H9 (cell line): Measurements from ENCODE around the gene COX10. TPM values are rescaled to one million over a fixed set of nuclear protein-coding genes. Genes with fewer than 3 reads are reported as not detected.

Experiments used
- DNase-seq: peaks from one replicate; pipeline ENCODE4 v3.0.0-alpha.2; 2017
- H2AFZ ChIP-seq: one replicate; pipeline ENCODE4 v1.6.1; 2013; ENCODE audit warnings: mild to moderate bottlenecking, low read length, control low read depth, moderate library complexity
- H2AK5ac ChIP-seq: 2 replicates; pipeline ENCODE4 v1.6.1; 2013; ENCODE audit warnings: low read length, control low read depth, mixed read lengths; ENCODE audit not compliant: insufficient read length
- H2BK120ac ChIP-seq: one replicate; pipeline ENCODE4 v1.6.1; 2013; ENCODE audit warnings: low read depth, mild to moderate bottlenecking, low read length, control low read depth, inconsistent platforms; ENCODE audit not compliant: poor library complexity, severe bottlenecking
- H2BK12ac ChIP-seq: 2 replicates; pipeline ENCODE4 v1.6.1; 2013; ENCODE audit warnings: low read length, control low read depth, mixed read lengths, low read depth; ENCODE audit not compliant: insufficient read length
- H2BK15ac ChIP-seq: 2 replicates; pipeline ENCODE4 v1.6.1; 2013; ENCODE audit warnings: low read depth, low read length, control low read depth
- H2BK20ac ChIP-seq: one replicate; pipeline ENCODE4 v1.6.1; 2013; ENCODE audit warnings: low read depth, mild to moderate bottlenecking, low read length, control low read depth, inconsistent platforms; ENCODE audit not compliant: poor library complexity, severe bottlenecking
- H2BK5ac ChIP-seq: 2 replicates; pipeline ENCODE4 v1.6.1; 2013; ENCODE audit warnings: low read length, control low read depth, mixed read lengths; ENCODE audit not compliant: insufficient read length
- H3K14ac ChIP-seq: 2 replicates; pipeline ENCODE4 v1.6.1; 2013; ENCODE audit warnings: low read length, control low read depth; ENCODE audit not compliant: insufficient read depth
- H3K18ac ChIP-seq: 2 replicates; pipeline ENCODE4 v1.6.1; 2013; ENCODE audit warnings: low read depth, mild to moderate bottlenecking, mixed read lengths, low read length, control low read depth; ENCODE audit not compliant: insufficient read length
- H3K23ac ChIP-seq: 2 replicates; pipeline ENCODE4 v1.6.1; 2013; ENCODE audit warnings: low read length, control low read depth, mixed read lengths, low read depth; ENCODE audit not compliant: insufficient read length
- H3K23me2 ChIP-seq: 2 replicates; pipeline ENCODE4 v1.6.1; 2013; ENCODE audit warnings: low read depth, mild to moderate bottlenecking, mixed read lengths, low read length, control low read depth; ENCODE audit not compliant: insufficient read length, poor library complexity, severe bottlenecking
- H3K27ac ChIP-seq: 2 replicates; pipeline ENCODE4 v1.5.1; 2013; ENCODE audit warnings: low read length, control low read depth, mixed read lengths, low read depth; ENCODE audit not compliant: insufficient read length
- H3K27me3 ChIP-seq: 2 replicates; pipeline ENCODE4 v1.6.1; 2013; ENCODE audit warnings: low read length, control low read depth, inconsistent platforms; ENCODE audit not compliant: insufficient read depth
- H3K4ac ChIP-seq: 2 replicates; pipeline ENCODE4 v1.6.1; 2013; ENCODE audit warnings: low read depth, mild to moderate bottlenecking, control low read depth, inconsistent platforms, low read length, moderate library complexity
- H3K4me1 ChIP-seq: 2 replicates; pipeline ENCODE4 v1.6.1; 2013; ENCODE audit warnings: low read length, control low read depth, inconsistent platforms; ENCODE audit not compliant: insufficient read depth
- H3K4me2 ChIP-seq: 2 replicates; pipeline ENCODE4 v1.6.1; 2013; ENCODE audit warnings: low read length, control low read depth, mixed read lengths; ENCODE audit not compliant: insufficient read length, insufficient read depth
- H3K56ac ChIP-seq: 2 replicates; pipeline ENCODE4 v1.6.1; 2013; ENCODE audit warnings: low read depth, mild to moderate bottlenecking, mixed read lengths, low read length, control low read depth; ENCODE audit not compliant: insufficient read length
- H3K79me1 ChIP-seq: 2 replicates; pipeline ENCODE4 v1.6.1; 2013; ENCODE audit warnings: low read depth, mild to moderate bottlenecking, moderate library complexity, low read length, control low read depth, inconsistent platforms; ENCODE audit not compliant: insufficient read depth, poor library complexity, severe bottlenecking
- H3K79me2 ChIP-seq: 2 replicates; pipeline ENCODE4 v1.6.1; 2013; ENCODE audit warnings: low read length, control low read depth, inconsistent platforms; ENCODE audit not compliant: insufficient read depth
- H3K9ac ChIP-seq: 2 replicates; pipeline ENCODE4 v1.6.1; 2013; ENCODE audit warnings: low read length, control low read depth, mixed read lengths; ENCODE audit not compliant: insufficient read length; ENCODE audit errors: extremely low read depth
- H3K9me3 ChIP-seq: one replicate; pipeline ENCODE4 v1.6.1; 2013; ENCODE audit warnings: low read depth, low read length, inconsistent platforms; ENCODE audit not compliant: control insufficient read depth
- H3T11ph ChIP-seq: one replicate; pipeline ENCODE4 v1.6.1; 2013; ENCODE audit warnings: mild to moderate bottlenecking, low read length, control low read depth, inconsistent platforms
- H4K20me1 ChIP-seq: one replicate; pipeline ENCODE4 v1.6.1; 2013; ENCODE audit not compliant: control insufficient read depth, insufficient read length, insufficient read depth
- H4K5ac ChIP-seq: 2 replicates; pipeline ENCODE4 v1.6.1; 2013; ENCODE audit warnings: low read depth, mild to moderate bottlenecking, mixed read lengths, low read length, control low read depth; ENCODE audit not compliant: insufficient read length
- H4K8ac ChIP-seq: replicated peaks from 2 replicates; pipeline ENCODE4 v1.6.1; 2013; ENCODE audit warnings: low read length, control low read depth, mixed read lengths, low read depth; ENCODE audit not compliant: insufficient read length
- H4K91ac ChIP-seq: 2 replicates; pipeline ENCODE4 v1.6.1; 2013; ENCODE audit warnings: low read depth, mild to moderate bottlenecking, moderate library complexity, mixed read lengths, low read length, control low read depth; ENCODE audit not compliant: insufficient read length
- H3K27ac Mint-ChIP-seq, 3 experiments: 2 replicates in 2 of 3; 3 replicates in 1 of 3; pipeline ENCODE4 v1.8.0; 2020 to 2021; ENCODE audit warnings: mixed read lengths in 3 of 3, mild to moderate bottlenecking in 1 of 3, moderate library complexity in 1 of 3
- H3K27me3 Mint-ChIP-seq: 2 replicates; pipeline ENCODE4 v1.8.0; 2021; ENCODE audit warnings: low read depth, mild to moderate bottlenecking, moderate library complexity, mixed read lengths
- H3K36me3 Mint-ChIP-seq, 3 experiments: 2 replicates in 2 of 3; 3 replicates in 1 of 3; pipeline ENCODE4 v1.8.0; 2020 to 2021; ENCODE audit warnings: low read depth in 3 of 3, mixed read lengths in 3 of 3; ENCODE audit not compliant: insufficient read depth in 1 of 3
- H3K4me1 Mint-ChIP-seq, 2 experiments: 2 replicates each; pipeline ENCODE4 v1.8.0; 2020; ENCODE audit warnings: mixed read lengths in 2 of 2
- H3K4me3 Mint-ChIP-seq, 2 experiments: 2 replicates in 1 of 2; 3 replicates in 1 of 2; pipeline ENCODE4 v1.8.0; 2020 to 2021; ENCODE audit warnings: mild to moderate bottlenecking in 2 of 2, mixed read lengths in 2 of 2, moderate library complexity in 1 of 2
- H3K9me3 Mint-ChIP-seq, 2 experiments: 2 replicates in 1 of 2; 3 replicates in 1 of 2; pipeline ENCODE4 v1.8.0; 2020; ENCODE audit warnings: mild to moderate bottlenecking in 2 of 2, mixed read lengths in 2 of 2, moderate library complexity in 1 of 2
- WGBS: extraction: QIAGEN DNeasy Blood & Tissue Kit; methylation state at CpG from one replicate; pipeline ENCODE4 v1.1.7; 2013; ENCODE audit warnings: missing lambda C conversion rate, low lambda C conversion rate, mixed read lengths; ENCODE audit not compliant: insufficient read length; ENCODE audit errors: extremely low coverage; 5-methylcytosine and 5-hydroxymethylcytosine counted together
- total RNA-seq: library from RNA; stranded (reverse); gene quantifications from 2 replicates; pipeline ENCODE4 v1.2.1, GENCODE V29; 2021
- TF ChIP-seq, protein P1 (sequence below): fragments of 200-600 bp; sonication (generic); conservative IDR thresholded peaks from 3 replicates; pipeline ENCODE4 v1.8.0; 2021; ENCODE audit warnings: antibody characterized with exemption, mild to moderate bottlenecking

The COX10 gene
- total RNA-seq, 1 experiment from 2014 or later = 20.6 TPM

DNA sequence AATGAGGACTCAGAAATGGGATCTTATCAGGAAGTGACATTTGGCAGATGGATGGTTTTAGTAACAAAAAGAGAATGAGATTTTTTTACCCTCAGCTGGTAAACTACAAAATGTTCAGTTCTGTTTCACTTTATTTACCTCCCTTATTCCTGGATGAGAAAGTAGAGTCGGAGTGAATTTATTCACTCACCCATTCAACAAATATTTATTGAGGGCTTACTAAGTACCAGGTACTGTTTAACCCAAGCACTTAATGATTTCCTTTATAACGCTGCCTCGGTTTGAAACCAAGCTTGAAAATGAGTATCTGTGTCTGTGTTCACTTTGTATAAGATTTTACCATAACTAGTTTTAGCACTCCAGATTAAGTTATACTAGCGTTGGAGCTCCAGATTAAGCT lies 129.3 kb downstream of the COX10 start:
- no peak overlapping the region for H3K4me2 ChIP-seq
- no peaks in the 10 kb centered on the region for H3K79me1 ChIP-seq
- H3K27ac Mint-ChIP-seq = no peak overlapping the region
- no CpG with 5 or more reads among the region's 4 CpGs for WGBS
- H3K27me3 ChIP-seq = no peaks in the 10 kb centered on the region
- H3K9me3 Mint-ChIP-seq = no peaks in the 10 kb centered on the region
- no peaks in the 10 kb centered on the region for H4K20me1 ChIP-seq
- H3K4me1 ChIP-seq = no peaks in the 10 kb centered on the region
- no peak overlapping the region for H3K18ac ChIP-seq
- H2BK12ac ChIP-seq = no peak overlapping the region
- H2AFZ ChIP-seq = no peak overlapping the region
- H3K27ac ChIP-seq = no peak overlapping the region
- no peak overlapping the region for H2AK5ac ChIP-seq
- no peak overlapping the region for H3T11ph ChIP-seq
- H3K4me3 Mint-ChIP-seq = no peak overlapping the region
- no peaks in the 10 kb centered on the region for H3K23me2 ChIP-seq
- no peak overlapping the region for H4K5ac ChIP-seq
- H3K36me3 Mint-ChIP-seq = no peaks in the 10 kb centered on the region; a peak in 1 of 7 replicates
- H2BK120ac ChIP-seq = no peak overlapping the region
- H3K9ac ChIP-seq = no peak overlapping the region
- H3K4me1 Mint-ChIP-seq = peaks cover 7 to 16% of the 10 kb centered on the region in 2 experiments
- H3K56ac ChIP-seq = no peak overlapping the region
- H3K27me3 Mint-ChIP-seq = no peaks in the 10 kb centered on the region
- no peak overlapping the region for H4K91ac ChIP-seq
- DNase-seq = no peak
- no peak overlapping the region for H2BK20ac ChIP-seq
- H3K23ac ChIP-seq = no peak overlapping the region
- TF ChIP-seq, protein P1, sequence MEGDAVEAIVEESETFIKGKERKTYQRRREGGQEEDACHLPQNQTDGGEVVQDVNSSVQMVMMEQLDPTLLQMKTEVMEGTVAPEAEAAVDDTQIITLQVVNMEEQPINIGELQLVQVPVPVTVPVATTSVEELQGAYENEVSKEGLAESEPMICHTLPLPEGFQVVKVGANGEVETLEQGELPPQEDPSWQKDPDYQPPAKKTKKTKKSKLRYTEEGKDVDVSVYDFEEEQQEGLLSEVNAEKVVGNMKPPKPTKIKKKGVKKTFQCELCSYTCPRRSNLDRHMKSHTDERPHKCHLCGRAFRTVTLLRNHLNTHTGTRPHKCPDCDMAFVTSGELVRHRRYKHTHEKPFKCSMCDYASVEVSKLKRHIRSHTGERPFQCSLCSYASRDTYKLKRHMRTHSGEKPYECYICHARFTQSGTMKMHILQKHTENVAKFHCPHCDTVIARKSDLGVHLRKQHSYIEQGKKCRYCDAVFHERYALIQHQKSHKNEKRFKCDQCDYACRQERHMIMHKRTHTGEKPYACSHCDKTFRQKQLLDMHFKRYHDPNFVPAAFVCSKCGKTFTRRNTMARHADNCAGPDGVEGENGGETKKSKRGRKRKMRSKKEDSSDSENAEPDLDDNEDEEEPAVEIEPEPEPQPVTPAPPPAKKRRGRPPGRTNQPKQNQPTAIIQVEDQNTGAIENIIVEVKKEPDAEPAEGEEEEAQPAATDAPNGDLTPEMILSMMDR = no peak
- H3K14ac ChIP-seq = no peak overlapping the region
- no peak overlapping the region for H2BK5ac ChIP-seq
- H3K9me3 ChIP-seq = no peaks in the 10 kb centered on the region
- H4K8ac ChIP-seq = no peak overlapping the region
- H3K4ac ChIP-seq = no peak overlapping the region
- H2BK15ac ChIP-seq = no peak overlapping the region
- H3K79me2 ChIP-seq = no peaks in the 10 kb centered on the region
